ENCODE results near the gene TEX48.

- TF ChIP-seq EP300 (IDR thresholded peaks at IDR 0.05; ENCODE audit: borderline replicate concordance in 1 of 2, low read depth in 1 of 2, low read length in 1 of 2) (no peak), CTCF (IDR thresholded peaks at IDR 0.05) (no peak), TEAD4 (IDR thresholded peaks at IDR 0.05; ENCODE audit: borderline replicate concordance, insufficient read depth) (no peak), RFX5 (IDR thresholded peaks at IDR 0.05; ENCODE audit: low read length) (no peak)
Measured at GRCh38 chr9:114719290-114719689, 37.3 kb upstream of the TEX48 start.
